22Rv1 (cell line): ENCODE measurements around the gene RBMS3.

Source experiments
- CTCF ChIP-seq: fragments of 450-650 bp; IDR thresholded peaks from 2 replicates; pipeline ENCODE4 v1.5.1; 2017; ENCODE audit warnings: mild to moderate bottlenecking
- ZFX ChIP-seq: fragments of 450-650 bp; IDR thresholded peaks from 2 replicates; pipeline ENCODE4 v1.6.1; 2017; ENCODE audit warnings: antibody characterized with exemption, borderline replicate concordance

DNA sequence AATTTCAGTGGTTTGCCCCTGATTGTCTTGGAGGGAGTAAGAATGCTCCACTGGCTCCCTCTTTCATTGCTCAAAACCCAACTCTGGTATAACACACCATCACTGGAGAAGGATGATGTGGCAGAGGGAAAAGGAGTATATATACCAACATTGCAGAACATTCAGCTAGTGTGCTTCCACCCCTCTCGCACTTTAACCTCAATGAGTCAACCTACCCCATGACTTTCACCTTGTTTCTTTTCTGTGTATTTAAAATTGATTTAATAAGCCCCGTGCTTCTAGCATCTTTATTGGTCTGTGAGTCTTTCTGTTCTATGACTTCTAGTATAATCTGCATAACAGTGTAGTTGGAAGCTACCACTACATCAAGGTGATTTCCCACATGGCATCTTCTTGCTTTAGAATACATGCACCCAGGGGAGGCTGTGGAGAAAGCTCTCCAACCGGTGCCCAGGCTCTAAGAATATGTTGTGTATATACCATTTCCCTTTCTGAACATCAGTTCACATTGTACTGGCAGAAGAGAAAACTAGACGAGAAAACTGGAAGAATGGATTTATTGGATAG, 730.4 kb downstream of the RBMS3 start:
- TF ChIP-seq CTCF = no peak
- TF ChIP-seq ZFX = no peak
